Cardiac fibroblast (primary cell): Measurements from ENCODE around the gene NDST1.

Source experiments
- DNase-seq, 2 donors: peaks; one replicate each; pipeline versions ENCODE4 v3.0.0 to v3.0.0-alpha.2; 2010; ENCODE audit warnings: low read depth in 2 of 2
- H3K4me3 ChIP-seq, 2 donors: replicated peaks in 1 of 2; 1 replicate in 1 of 2; 2 replicates in 1 of 2; pipeline ENCODE4 v1.5.1; 2011; ENCODE audit warnings: low read depth in 2 of 2, low read length in 2 of 2, mild to moderate bottlenecking in 2 of 2, moderate library complexity in 1 of 2
- TF ChIP-seq, protein P1 (sequence below): IDR thresholded peaks from one replicate; pipeline ENCODE4 v1.5.1; 2011; ENCODE audit warnings: low read depth, mild to moderate bottlenecking, low read length, inconsistent platforms

NDST1 gene

DNA sequence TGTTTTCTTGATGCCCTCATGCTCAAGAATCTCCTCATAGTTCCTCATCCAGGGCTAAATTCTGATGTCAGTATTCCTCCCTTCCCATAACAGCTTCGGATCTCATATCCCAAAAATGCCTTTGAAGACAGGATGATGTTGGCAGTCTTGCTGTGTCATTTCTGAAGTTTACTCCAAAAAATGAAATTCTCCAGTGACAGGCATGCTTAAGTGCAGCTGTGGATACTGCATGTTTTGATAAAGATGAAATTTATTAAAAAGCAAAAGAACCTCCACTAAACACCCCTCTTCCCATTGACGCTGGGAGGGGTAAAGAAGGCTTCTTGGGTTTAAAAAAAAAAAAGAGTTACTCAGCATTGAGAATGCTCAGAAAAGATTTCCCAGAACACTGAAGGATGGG lies 43.1 kb downstream of the NDST1 start:
- no peak overlapping the region for H3K4me3 ChIP-seq
- TF ChIP-seq, protein P1, sequence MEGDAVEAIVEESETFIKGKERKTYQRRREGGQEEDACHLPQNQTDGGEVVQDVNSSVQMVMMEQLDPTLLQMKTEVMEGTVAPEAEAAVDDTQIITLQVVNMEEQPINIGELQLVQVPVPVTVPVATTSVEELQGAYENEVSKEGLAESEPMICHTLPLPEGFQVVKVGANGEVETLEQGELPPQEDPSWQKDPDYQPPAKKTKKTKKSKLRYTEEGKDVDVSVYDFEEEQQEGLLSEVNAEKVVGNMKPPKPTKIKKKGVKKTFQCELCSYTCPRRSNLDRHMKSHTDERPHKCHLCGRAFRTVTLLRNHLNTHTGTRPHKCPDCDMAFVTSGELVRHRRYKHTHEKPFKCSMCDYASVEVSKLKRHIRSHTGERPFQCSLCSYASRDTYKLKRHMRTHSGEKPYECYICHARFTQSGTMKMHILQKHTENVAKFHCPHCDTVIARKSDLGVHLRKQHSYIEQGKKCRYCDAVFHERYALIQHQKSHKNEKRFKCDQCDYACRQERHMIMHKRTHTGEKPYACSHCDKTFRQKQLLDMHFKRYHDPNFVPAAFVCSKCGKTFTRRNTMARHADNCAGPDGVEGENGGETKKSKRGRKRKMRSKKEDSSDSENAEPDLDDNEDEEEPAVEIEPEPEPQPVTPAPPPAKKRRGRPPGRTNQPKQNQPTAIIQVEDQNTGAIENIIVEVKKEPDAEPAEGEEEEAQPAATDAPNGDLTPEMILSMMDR, result no peak
- DNase-seq, result no peak

DNA sequence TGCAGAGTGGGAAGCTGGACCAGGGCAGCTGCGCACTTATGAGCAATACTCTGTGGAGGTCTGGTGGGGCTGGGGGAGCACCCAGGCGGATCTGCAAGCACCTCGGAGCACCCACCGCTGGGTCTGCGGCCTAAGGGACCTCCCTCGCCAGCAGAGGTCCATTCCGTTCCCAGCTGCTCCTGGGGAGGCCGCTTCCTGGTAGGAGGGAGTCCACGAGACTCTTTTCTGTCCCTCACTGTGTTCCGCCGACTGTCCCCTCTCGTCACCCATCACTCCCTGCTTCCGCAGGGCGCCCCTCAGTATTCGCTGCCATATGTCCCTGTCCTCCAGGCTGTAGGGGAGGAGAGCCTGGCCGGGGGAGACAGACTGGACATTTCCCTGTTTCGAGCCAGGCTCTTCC lies 45.5 kb downstream of the NDST1 start:
- H3K4me3 ChIP-seq, result no peak overlapping the region
- TF ChIP-seq, protein P1, result no peak
- no peak for DNase-seq

DNA sequence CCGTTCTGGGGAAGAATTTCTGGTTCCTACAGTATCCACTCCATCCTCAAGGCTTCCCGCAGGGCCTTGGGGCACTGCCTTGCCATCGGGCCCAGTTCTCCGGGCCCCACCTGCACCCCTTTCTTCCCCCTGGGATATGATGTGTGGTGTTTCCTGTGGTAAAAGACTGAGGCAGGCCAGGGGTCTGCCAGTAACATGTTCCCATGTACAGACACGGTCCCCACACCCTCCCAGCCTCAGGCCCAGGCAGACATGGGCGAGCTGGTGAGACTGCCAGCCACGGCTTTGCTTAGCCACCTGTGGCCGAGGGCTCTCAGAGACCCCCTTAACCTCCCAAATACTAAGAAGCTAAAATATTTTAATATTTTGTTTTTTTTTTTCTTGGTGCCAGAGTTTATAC lies 46.0 kb downstream of the NDST1 start:
- TF ChIP-seq, protein P1, result no peak
- DNase-seq, result no peak
- no peak overlapping the region for H3K4me3 ChIP-seq

DNA sequence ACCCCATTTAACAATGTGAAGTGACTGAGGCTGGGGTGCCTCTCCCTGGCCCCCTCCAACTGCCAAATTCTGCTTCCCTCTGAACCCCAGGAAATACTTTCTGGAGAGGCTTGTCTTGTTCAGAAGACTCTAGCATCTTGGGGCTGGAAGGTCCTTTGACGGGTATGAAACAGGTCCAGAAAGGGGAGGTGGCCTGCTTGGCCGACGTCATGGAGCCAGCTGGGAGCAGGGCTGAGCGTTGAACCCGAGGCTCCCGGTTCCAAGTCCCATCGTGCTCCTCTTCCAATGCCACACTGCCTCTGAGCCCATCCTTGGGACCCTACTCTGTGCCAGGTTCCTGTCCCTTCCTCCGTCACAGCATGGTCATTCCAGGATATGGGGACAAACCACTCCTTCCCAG lies 46.9 kb downstream of the NDST1 start:
- DNase-seq, result no peak
- H3K4me3 ChIP-seq, result no peak overlapping the region
- TF ChIP-seq, protein P1, result no peak

DNA sequence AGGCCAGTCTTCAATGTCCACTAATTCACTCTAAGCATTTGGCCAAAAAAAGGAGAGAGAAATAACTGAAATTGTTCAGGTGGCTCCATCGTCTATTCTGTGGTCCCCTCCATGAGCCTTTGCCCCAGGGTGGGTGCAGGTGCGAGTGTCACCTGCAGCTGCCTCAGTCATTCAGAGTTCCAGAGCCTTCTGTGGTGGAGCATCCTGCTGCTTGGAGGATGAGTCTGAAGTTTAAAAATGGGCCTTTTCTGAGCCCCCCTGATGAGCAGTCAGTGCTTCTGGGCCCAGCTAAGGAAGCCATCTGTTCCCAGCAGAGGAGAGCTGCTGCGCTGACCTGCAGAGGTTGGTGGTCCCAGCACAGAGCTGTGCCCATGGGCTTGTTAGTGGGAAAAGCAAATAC lies 48.2 kb downstream of the NDST1 start:
- H3K4me3 ChIP-seq, result no peak overlapping the region
- TF ChIP-seq, protein P1, result no peak
- no peak for DNase-seq

DNA sequence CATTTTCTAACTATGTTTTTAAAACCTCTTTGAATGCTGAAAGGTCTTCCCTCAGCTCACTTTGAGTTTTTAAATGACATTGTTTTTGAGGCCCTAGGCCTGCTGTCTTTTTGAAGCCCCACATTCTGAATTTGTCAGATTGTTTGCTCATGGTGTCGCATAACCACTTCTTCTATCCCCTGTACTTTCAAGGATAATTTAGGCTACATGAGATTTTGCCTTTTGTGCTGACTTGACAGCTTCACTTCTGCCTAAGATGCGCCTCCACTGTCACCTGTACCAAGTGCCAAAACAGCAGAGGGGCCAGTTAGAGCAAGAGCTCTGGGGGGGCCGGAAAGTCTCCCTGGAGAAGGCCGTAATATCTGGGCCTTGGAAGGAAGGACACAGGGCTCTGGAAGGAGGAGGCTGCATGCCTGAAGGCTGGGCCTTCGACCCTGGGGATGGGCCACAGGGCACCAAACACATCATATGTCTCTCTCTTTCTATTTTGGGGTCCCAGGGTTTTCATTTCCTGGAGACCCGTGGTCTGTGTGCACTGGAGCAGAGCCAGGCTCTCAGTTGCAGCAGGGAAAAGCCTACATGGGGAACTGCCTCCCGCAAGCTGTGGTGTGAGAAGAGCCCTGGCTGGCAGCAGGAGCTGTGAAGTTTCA lies 49.1 kb downstream of the NDST1 start:
- TF ChIP-seq, protein P1, result no peak
- no peak for DNase-seq
- no peak overlapping the region for H3K4me3 ChIP-seq

DNA sequence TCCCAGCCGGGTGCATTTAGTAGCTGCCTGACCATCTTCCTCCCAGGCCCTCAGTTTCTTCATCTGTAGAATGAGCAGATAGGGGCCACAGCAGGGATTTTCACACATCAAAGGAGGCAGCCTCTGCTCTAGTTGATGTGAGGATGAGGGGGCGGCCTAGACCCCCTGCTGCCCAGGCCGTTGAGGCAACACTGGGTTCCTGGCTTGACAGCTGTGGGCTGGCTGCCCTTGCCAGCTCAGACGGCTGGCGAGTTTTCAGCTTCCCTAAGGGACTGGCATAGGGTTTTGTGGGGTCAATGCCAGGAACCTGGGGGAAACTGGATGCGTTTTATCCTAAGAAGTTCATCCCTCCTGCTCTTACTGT lies 49.6 kb downstream of the NDST1 start:
- H3K4me3 ChIP-seq, result no peak overlapping the region
- TF ChIP-seq, protein P1, result no peak
- no peak for DNase-seq
